22Rv1 (cell line): Measurements from ENCODE around the gene RABGAP1L.

ENCODE experiments used
- CTCF ChIP-seq: fragments of 450-650 bp; IDR thresholded peaks from 2 replicates; pipeline ENCODE4 v1.5.1; 2017; ENCODE audit warnings: mild to moderate bottlenecking
- ZFX ChIP-seq: fragments of 450-650 bp; IDR thresholded peaks from 2 replicates; pipeline ENCODE4 v1.6.1; 2017; ENCODE audit warnings: antibody characterized with exemption, borderline replicate concordance

GRCh38 chr1:174352117-174352516 lies 192.8 kb downstream of the RABGAP1L start:
- TF ChIP-seq CTCF (no peak), ZFX (no peak)
